DND-41 (cell line): ENCODE results near the gene PLA1A.

Experiments
- ATAC-seq: fragments of 200-7000 bp; cut with Tn5 transposase; 3 replicates; pipeline ENCODE4 v1.9.1; 2021; ENCODE audit warnings: low read depth; ENCODE audit not compliant: insufficient read depth
- DNase-seq: peaks from one replicate; pipeline ENCODE4 v3.0.0-alpha.2; 2020
- H2AFZ ChIP-seq: 2 replicates; pipeline ENCODE4 v1.6.0; 2012; ENCODE audit warnings: low read depth, low read length
- H3K27ac ChIP-seq: 2 replicates; pipeline ENCODE4 v1.5.1; 2012; ENCODE audit warnings: low read length, inconsistent platforms
- H3K27me3 ChIP-seq: fragments of 200-600 bp; sonication (generic); 2 replicates; pipeline ENCODE4 v1.6.0; 2012; ENCODE audit warnings: low read length, mild to moderate bottlenecking, inconsistent platforms; ENCODE audit not compliant: insufficient read depth, poor library complexity
- H3K36me3 ChIP-seq: 2 replicates; pipeline ENCODE4 v1.5.1; 2012; ENCODE audit warnings: low read length, inconsistent platforms; ENCODE audit not compliant: insufficient read depth
- H3K4me1 ChIP-seq: 2 replicates; pipeline ENCODE4 v1.5.1; 2012; ENCODE audit warnings: mild to moderate bottlenecking, low read length; ENCODE audit not compliant: insufficient read depth
- H3K4me2 ChIP-seq: 2 replicates; pipeline ENCODE4 v1.6.0; 2012; ENCODE audit warnings: mild to moderate bottlenecking, moderate library complexity, low read length, inconsistent platforms; ENCODE audit not compliant: insufficient read depth
- H3K4me3 ChIP-seq, 2 experiments: fragments of 200-600 bp in 1 of 2; shearing (Covaris generic) in 1 of 2; 2 replicates each; pipeline ENCODE4 v1.5.1; 2012 to 2016; ENCODE audit warnings: inconsistent platforms in 2 of 2, low read length in 2 of 2, mild to moderate bottlenecking in 2 of 2, low read depth in 1 of 2, moderate library complexity in 1 of 2
- H3K79me2 ChIP-seq: 2 replicates; pipeline ENCODE4 v1.6.0; 2012; ENCODE audit warnings: low read length, inconsistent platforms; ENCODE audit not compliant: insufficient read depth
- H3K9ac ChIP-seq: 2 replicates; pipeline ENCODE4 v1.6.0; 2012; ENCODE audit warnings: low read depth, mild to moderate bottlenecking, inconsistent platforms, low read length, moderate library complexity
- H3K9me3 ChIP-seq: 2 replicates; pipeline ENCODE4 v1.5.1; 2012; ENCODE audit warnings: low read length, moderate library complexity, mild to moderate bottlenecking, inconsistent platforms; ENCODE audit not compliant: insufficient read depth, severe bottlenecking
- H4K20me1 ChIP-seq: 2 replicates; pipeline ENCODE4 v1.6.0; 2012; ENCODE audit warnings: low read length; ENCODE audit not compliant: insufficient read depth
- CTCF ChIP-seq: IDR thresholded peaks from 2 replicates; pipeline ENCODE4 v1.5.1; 2012; ENCODE audit warnings: borderline replicate concordance, low read length, moderate library complexity, mild to moderate bottlenecking; ENCODE audit not compliant: poor library complexity, severe bottlenecking; ENCODE audit errors: extremely low read depth
- EZH2 ChIP-seq: IDR thresholded peaks from 3 replicates; pipeline ENCODE4 v1.6.1; 2012; ENCODE audit warnings: borderline replicate concordance, low read depth, mild to moderate bottlenecking, moderate library complexity, low read length, inconsistent platforms; ENCODE audit not compliant: severe bottlenecking

Gene PLA1A

GRCh38 chr3:119637679-119638477 is 40.2 kb downstream of the PLA1A start:
- H3K9ac ChIP-seq: no peak overlapping the region
- H3K27ac ChIP-seq: no peak overlapping the region; the same call in 1 of the 2 replicates
- no peaks in the 10 kb centered on the region for H3K36me3 ChIP-seq
- H4K20me1 ChIP-seq: no peaks in the 10 kb centered on the region
- no peaks in the 10 kb centered on the region for H3K79me2 ChIP-seq
- no peak overlapping the region for H3K4me3 ChIP-seq
- H3K27me3 ChIP-seq: no peaks in the 10 kb centered on the region
- no peaks in the 10 kb centered on the region for H3K9me3 ChIP-seq
- TF ChIP-seq EZH2 (no peak), CTCF (no peak)
- ATAC-seq (no peak; the same call in 2 of the 3 replicates), DNase-seq (no peak)
- no peak overlapping the region for H2AFZ ChIP-seq
- peaks cover 20% of the 10 kb centered on the region for H3K4me1 ChIP-seq
- no peak overlapping the region for H3K4me2 ChIP-seq

- no peak for TF ChIP-seq EZH2
- no peak for TF ChIP-seq CTCF
- H3K27ac ChIP-seq: no peak overlapping the region
- no peaks in the 10 kb centered on the region for H3K9me3 ChIP-seq
- DNase-seq (no peak), ATAC-seq (no peak)
- H2AFZ ChIP-seq: no peak overlapping the region
- peaks cover 20% of the 10 kb centered on the region for H3K4me1 ChIP-seq
- no peak overlapping the region for H3K4me2 ChIP-seq
- H3K4me3 ChIP-seq: no peak overlapping the region
- H3K9ac ChIP-seq: no peak overlapping the region
- H3K79me2 ChIP-seq: no peaks in the 10 kb centered on the region
- no peaks in the 10 kb centered on the region for H3K36me3 ChIP-seq
- no peaks in the 10 kb centered on the region for H3K27me3 ChIP-seq
- no peaks in the 10 kb centered on the region for H4K20me1 ChIP-seq
Observed at GRCh38 chr3:119639494-119640350, 42.0 kb downstream of the PLA1A start.

- no peak for TF ChIP-seq EZH2
- no peak for TF ChIP-seq CTCF
- no peaks in the 10 kb centered on the region for H3K79me2 ChIP-seq
- H3K9me3 ChIP-seq: no peaks in the 10 kb centered on the region
- no peak overlapping the region for H3K4me3 ChIP-seq
- peaks cover 20% of the 10 kb centered on the region for H3K4me1 ChIP-seq
- H3K27ac ChIP-seq: no peak overlapping the region
- no peak overlapping the region for H3K4me2 ChIP-seq
- H4K20me1 ChIP-seq: no peaks in the 10 kb centered on the region
- H3K9ac ChIP-seq: no peak overlapping the region
- DNase-seq (no peak), ATAC-seq (no peak)
- H3K27me3 ChIP-seq: no peaks in the 10 kb centered on the region
- no peaks in the 10 kb centered on the region for H3K36me3 ChIP-seq
- no peak overlapping the region for H2AFZ ChIP-seq
Observed at GRCh38 chr3:119641416-119641815, 43.7 kb downstream of the PLA1A start.
